Ectodermal cell (in vitro differentiated cells): Measurements from ENCODE around the gene ASF1B.

Experiments
- H3K27ac ChIP-seq: 2 replicates; pipeline ENCODE4 v1.7.0; 2013; ENCODE audit warnings: mild to moderate bottlenecking, low read depth, low read length; ENCODE audit not compliant: insufficient read depth, poor library complexity, severe bottlenecking
- H3K27me3 ChIP-seq: 2 replicates; pipeline ENCODE4 v1.7.0; 2013; ENCODE audit warnings: mild to moderate bottlenecking, low read length; ENCODE audit not compliant: insufficient read depth, control insufficient read depth, poor library complexity, severe bottlenecking
- H3K36me3 ChIP-seq: one replicate; pipeline ENCODE4 v1.7.0; 2013; ENCODE audit warnings: low read length; ENCODE audit not compliant: control insufficient read depth, insufficient read depth
- H3K4me1 ChIP-seq: one replicate; pipeline ENCODE4 v1.7.0; 2013; ENCODE audit warnings: low read length; ENCODE audit not compliant: control insufficient read depth, insufficient read depth
- H3K4me3 ChIP-seq: 2 replicates; pipeline ENCODE4 v1.7.0; 2013; ENCODE audit warnings: low read depth, low read length, control low read depth; ENCODE audit not compliant: insufficient read depth
- H3K9me3 ChIP-seq: 2 replicates; pipeline ENCODE4 v1.7.0; 2013; ENCODE audit warnings: mild to moderate bottlenecking, low read length, moderate library complexity; ENCODE audit not compliant: control insufficient read depth
- WGBS, 2 experiments: methylation state at CpG; one replicate each; pipeline ENCODE4 v1.1.7; 2013; ENCODE audit warnings: missing lambda C conversion rate in 2 of 2; 5-methylcytosine and 5-hydroxymethylcytosine counted together

ASF1B gene

GRCh38 chr19:14168993-14169392, 32.6 kb upstream of the ASF1B start:
- no peak overlapping the region for H3K4me3 ChIP-seq
- H3K27ac ChIP-seq: no peak overlapping the region
- H3K36me3 ChIP-seq: peaks cover 40% of the 10 kb centered on the region
- no peaks in the 10 kb centered on the region for H3K27me3 ChIP-seq
- peaks cover 33% of the 10 kb centered on the region for H3K4me1 ChIP-seq
- H3K9me3 ChIP-seq: no peaks in the 10 kb centered on the region
- WGBS, 2 experiments: 95 to 96% methylated on average over 12 of the region's 12 CpGs

- Histone ChIP-seq H3K9me3 (no peaks in the 10 kb centered on the region), H3K27me3 (no peaks in the 10 kb centered on the region), H3K36me3 (peaks cover 40% of the 10 kb centered on the region), H3K27ac (no peak overlapping the region), H3K4me3 (no peak overlapping the region), H3K4me1 (peaks cover 36% of the 10 kb centered on the region)
- 95% methylated on average over 19 of the region's 19 CpGs for WGBS, 2 experiments
These were observed 32.0 kb upstream of the ASF1B start for GRCh38 chr19:14168259-14168972.

GRCh38 chr19:14167576-14168138, 31.3 kb upstream of the ASF1B start:
- Histone ChIP-seq H3K27me3 (no peaks in the 10 kb centered on the region), H3K36me3 (peaks cover 36% of the 10 kb centered on the region), H3K9me3 (no peaks in the 10 kb centered on the region), H3K27ac (no peak overlapping the region), H3K4me1 (peaks cover 36% of the 10 kb centered on the region), H3K4me3 (no peak overlapping the region)
- 87 to 88% methylated on average over 18 of the region's 18 CpGs for WGBS, 2 experiments

- H3K27me3 ChIP-seq: no peaks in the 10 kb centered on the region
These were observed 30.7 kb upstream of the ASF1B start for GRCh38 chr19:14166999-14167575.

GRCh38 chr19:14165990-14166830, 29.8 kb upstream of the ASF1B start:
- Histone ChIP-seq H3K4me3 (no peak overlapping the region), H3K4me1 (peaks cover 36% of the 10 kb centered on the region), H3K27ac (no peak overlapping the region), H3K36me3 (peaks cover 23% of the 10 kb centered on the region), H3K9me3 (no peaks in the 10 kb centered on the region), H3K27me3 (no peaks in the 10 kb centered on the region)
- 87 to 90% methylated on average over 17 to 20 of the region's 20 CpGs for WGBS, 2 experiments

More at GRCh38 chr19:14166999-14167575, 30.7 kb upstream of the ASF1B start:
- Histone ChIP-seq H3K27ac (no peak overlapping the region), H3K4me1 (peaks cover 36% of the 10 kb centered on the region), H3K9me3 (no peaks in the 10 kb centered on the region), H3K4me3 (no peak overlapping the region), H3K36me3 (peaks cover 31% of the 10 kb centered on the region)
- 82 to 91% methylated on average over 10 to 11 of the region's 12 CpGs for WGBS, 2 experiments

- Histone ChIP-seq H3K27me3 (no peaks in the 10 kb centered on the region), H3K4me1 (peaks cover 36% of the 10 kb centered on the region), H3K36me3 (peaks cover 11% of the 10 kb centered on the region), H3K9me3 (no peaks in the 10 kb centered on the region), H3K4me3 (no peak overlapping the region), H3K27ac (no peak overlapping the region)
- 84 to 85% methylated on average over 16 of the region's 16 CpGs for WGBS, 2 experiments
These were observed 28.5 kb upstream of the ASF1B start for GRCh38 chr19:14164724-14165493.

- Histone ChIP-seq H3K36me3 (peaks cover 7% of the 10 kb centered on the region), H3K27me3 (no peaks in the 10 kb centered on the region), H3K27ac (no peak overlapping the region), H3K4me3 (no peak overlapping the region), H3K4me1 (peaks cover 36% of the 10 kb centered on the region), H3K9me3 (no peaks in the 10 kb centered on the region)
- 61 to 62% methylated on average over 11 of the region's 11 CpGs for WGBS, 2 experiments
These were observed 27.7 kb upstream of the ASF1B start for GRCh38 chr19:14164082-14164481.

GRCh38 chr19:14162871-14163297, 26.5 kb upstream of the ASF1B start:
- no peak overlapping the region for H3K4me3 ChIP-seq
- peaks cover 36% of the 10 kb centered on the region for H3K4me1 ChIP-seq
- WGBS, 2 experiments: 96 to 98% methylated on average over 38 of the region's 38 CpGs

GRCh38 chr19:14161305-14161704, 24.9 kb upstream of the ASF1B start:
- H3K4me3 ChIP-seq: no peak overlapping the region
- peaks cover 24% of the 10 kb centered on the region for H3K4me1 ChIP-seq
- no peaks in the 10 kb centered on the region for H3K27me3 ChIP-seq
- H3K9me3 ChIP-seq: no peaks in the 10 kb centered on the region
- 96% methylated on average over 19 of the region's 19 CpGs for WGBS, 2 experiments
- peaks cover 15% of the 10 kb centered on the region for H3K36me3 ChIP-seq
- H3K27ac ChIP-seq: no peak overlapping the region

More at GRCh38 chr19:14162871-14163297, 26.5 kb upstream of the ASF1B start:
- H3K27ac ChIP-seq: no peak overlapping the region
- no peaks in the 10 kb centered on the region for H3K9me3 ChIP-seq
- no peaks in the 10 kb centered on the region for H3K27me3 ChIP-seq
- H3K36me3 ChIP-seq: peaks cover 1% of the 10 kb centered on the region
